GM18873 (cell line): ENCODE results near the gene SEC24D.
"Not testable (repeated sequence)": the region's sequence is repeated elsewhere in the genome, so short reads cannot be mapped to it uniquely, and the experiment has no call there.

Experiments
- ATAC-seq: cut with Tn5 transposase; IDR thresholded peaks from one replicate; pipeline ENCODE4 v1.9.1; 2021; ENCODE audit warnings: mild to moderate bottlenecking, moderate library complexity, moderate number of reproducible peaks; ENCODE audit not compliant: unreplicated experiment, low FRiP score

The SEC24D gene

GRCh38 chr4:118814058-118814457 is 21.9 kb downstream of the SEC24D start:
- ATAC-seq: no peak

- ATAC-seq: no peak
Measured at GRCh38 chr4:118813561-118813960, 22.4 kb downstream of the SEC24D start.

- ATAC-seq: no peak
Measured at GRCh38 chr4:118811832-118812231, 24.1 kb downstream of the SEC24D start.

GRCh38 chr4:118810991-118811764 is 24.7 kb downstream of the SEC24D start:
- no peak for ATAC-seq

- no peak for ATAC-seq
Measured at GRCh38 chr4:118807659-118808058, 28.3 kb downstream of the SEC24D start.

- ATAC-seq: no peak
Measured at GRCh38 chr4:118803253-118803652, 32.7 kb downstream of the SEC24D start.

- ATAC-seq: no peak
Measured at GRCh38 chr4:118801895-118802575, 33.9 kb downstream of the SEC24D start.

GRCh38 chr4:118799231-118799942 is 36.5 kb downstream of the SEC24D start:
- ATAC-seq: no peak

GRCh38 chr4:118798658-118799057 is 37.3 kb downstream of the SEC24D start:
- no peak for ATAC-seq

- no peak for ATAC-seq
Measured at GRCh38 chr4:118797558-118798142, 38.3 kb downstream of the SEC24D start.

GRCh38 chr4:118791690-118792446 is 44.1 kb downstream of the SEC24D start:
- not testable (repeated sequence) for ATAC-seq

- no peak for ATAC-seq
Measured at GRCh38 chr4:118790544-118790943, 45.4 kb downstream of the SEC24D start.

GRCh38 chr4:118788911-118789310 is 47.0 kb downstream of the SEC24D start:
- ATAC-seq: no peak

- ATAC-seq: no peak
Measured at GRCh38 chr4:118787844-118788380, 48.0 kb downstream of the SEC24D start.

- no peak for ATAC-seq
Measured at GRCh38 chr4:118784776-118785175, 51.1 kb downstream of the SEC24D start.

GRCh38 chr4:118783887-118784286 is 52.0 kb downstream of the SEC24D start:
- ATAC-seq: no peak

- ATAC-seq: not testable (repeated sequence)
Measured at GRCh38 chr4:118782886-118783285, 53.0 kb downstream of the SEC24D start.

GRCh38 chr4:118777649-118778048 is 58.3 kb downstream of the SEC24D start:
- ATAC-seq: not testable (repeated sequence)

GRCh38 chr4:118776955-118777640 is 58.8 kb downstream of the SEC24D start:
- ATAC-seq: not testable (repeated sequence)
